ENCODE measurements around the gene MYCBP2. TPM values are rescaled to one million over a fixed set of nuclear protein-coding genes. Genes with fewer than 3 reads are reported as not detected.

Gene MYCBP2
- total RNA-seq, 1 donor from 2014 or later: 91.6 TPM

DNA sequence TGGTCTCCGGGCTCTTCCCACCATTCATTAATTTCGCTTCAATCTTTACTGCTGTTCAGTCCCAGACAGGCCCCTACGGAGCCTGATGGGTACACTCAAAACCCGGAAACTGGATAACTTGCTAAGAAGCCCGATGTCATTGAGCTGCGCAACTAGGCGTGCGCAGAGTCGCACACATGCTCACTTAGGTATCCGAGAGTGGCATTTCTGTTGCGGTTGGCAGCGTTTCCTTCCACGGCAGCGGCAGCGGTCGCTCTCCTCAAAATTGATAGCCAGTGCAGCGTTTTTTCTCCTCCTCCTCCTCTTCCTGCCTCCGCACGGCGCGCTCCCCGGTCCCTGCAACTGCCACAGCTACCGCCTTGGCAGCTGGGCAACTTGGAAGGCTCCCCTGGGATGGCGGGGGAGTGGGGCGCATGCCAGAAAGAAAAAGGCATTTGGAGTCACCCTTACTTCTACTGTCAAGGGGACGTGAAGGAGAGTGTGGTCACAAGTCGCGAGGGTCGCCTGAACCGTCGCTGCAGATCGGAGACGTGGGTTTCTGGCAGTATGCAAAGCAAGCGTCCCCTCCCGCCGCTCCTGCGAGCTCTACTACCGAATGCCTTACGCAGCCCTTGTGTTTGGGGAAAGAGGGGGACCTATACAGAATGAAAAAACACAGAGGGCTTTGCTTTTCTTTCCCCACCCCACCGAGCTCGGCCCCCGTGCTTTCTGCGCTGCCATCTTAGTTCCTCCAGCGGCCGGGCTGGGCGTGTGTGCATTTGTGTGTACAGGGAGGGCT is 2.4 kb upstream of the MYCBP2 start:
- H3K4me3 ChIP-seq: peak overlapping the region; percentile 80
- H3K27me3 ChIP-seq (ENCODE audit: low read depth): no peaks in the 10 kb centered on the region
- no peaks in the 10 kb centered on the region for H3K9me3 ChIP-seq
- peak overlapping the region; percentile 87 for H3K27ac ChIP-seq
- intact Hi-C loops (cut with DNase I): no loop called here
- ATAC-seq (peak; percentile 84 to 88), DNase-seq (peak; percentile 91)
- TF ChIP-seq, protein P1, sequence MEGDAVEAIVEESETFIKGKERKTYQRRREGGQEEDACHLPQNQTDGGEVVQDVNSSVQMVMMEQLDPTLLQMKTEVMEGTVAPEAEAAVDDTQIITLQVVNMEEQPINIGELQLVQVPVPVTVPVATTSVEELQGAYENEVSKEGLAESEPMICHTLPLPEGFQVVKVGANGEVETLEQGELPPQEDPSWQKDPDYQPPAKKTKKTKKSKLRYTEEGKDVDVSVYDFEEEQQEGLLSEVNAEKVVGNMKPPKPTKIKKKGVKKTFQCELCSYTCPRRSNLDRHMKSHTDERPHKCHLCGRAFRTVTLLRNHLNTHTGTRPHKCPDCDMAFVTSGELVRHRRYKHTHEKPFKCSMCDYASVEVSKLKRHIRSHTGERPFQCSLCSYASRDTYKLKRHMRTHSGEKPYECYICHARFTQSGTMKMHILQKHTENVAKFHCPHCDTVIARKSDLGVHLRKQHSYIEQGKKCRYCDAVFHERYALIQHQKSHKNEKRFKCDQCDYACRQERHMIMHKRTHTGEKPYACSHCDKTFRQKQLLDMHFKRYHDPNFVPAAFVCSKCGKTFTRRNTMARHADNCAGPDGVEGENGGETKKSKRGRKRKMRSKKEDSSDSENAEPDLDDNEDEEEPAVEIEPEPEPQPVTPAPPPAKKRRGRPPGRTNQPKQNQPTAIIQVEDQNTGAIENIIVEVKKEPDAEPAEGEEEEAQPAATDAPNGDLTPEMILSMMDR (IDR thresholded peaks at IDR 0.05): no peak
- peaks cover 33% of the 10 kb centered on the region for H3K4me1 ChIP-seq
- H3K36me3 ChIP-seq: no peaks in the 10 kb centered on the region

DNA sequence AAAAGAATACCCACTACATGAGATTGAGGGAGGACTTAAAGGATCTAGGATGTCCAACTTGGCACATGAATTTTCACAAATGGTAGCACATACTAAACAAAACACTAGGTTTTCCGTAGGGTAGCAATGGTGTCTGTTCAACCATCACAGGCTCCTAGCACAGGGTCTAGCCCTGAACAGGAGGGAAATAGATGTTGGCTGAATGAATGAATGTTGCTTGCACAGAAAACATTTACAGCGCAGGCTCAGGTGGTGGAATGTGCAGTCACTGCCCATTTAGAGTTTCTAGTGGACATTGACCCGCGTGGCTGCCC is 1.9 kb upstream of the MYCBP2 start:
- Histone ChIP-seq H3K4me3 (peak overlapping the region; percentile 80), H3K4me1 (peaks cover 38% of the 10 kb centered on the region), H3K27me3 (ENCODE audit: low read depth) (no peaks in the 10 kb centered on the region), H3K9me3 (no peaks in the 10 kb centered on the region), H3K27ac (peak overlapping the region; percentile 87), H3K36me3 (no peaks in the 10 kb centered on the region)
- TF ChIP-seq, protein P1 (IDR thresholded peaks at IDR 0.05): no peak
- intact Hi-C loops (cut with DNase I): no loop called here
- DNase-seq (no peak), ATAC-seq (no peak)

GRCh38 chr13:77325371-77325980 is 1.4 kb downstream of the MYCBP2 start:
- intact Hi-C loops (cut with DNase I): no loop called here
- TF ChIP-seq, protein P1 (IDR thresholded peaks at IDR 0.05): no peak
- Histone ChIP-seq H3K36me3 (no peaks in the 10 kb centered on the region), H3K4me1 (peaks cover 50% of the 10 kb centered on the region), H3K27me3 (ENCODE audit: low read depth) (no peaks in the 10 kb centered on the region), H3K27ac (peak overlapping the region; percentile 90), H3K4me3 (peak overlapping the region; percentile 88), H3K9me3 (no peaks in the 10 kb centered on the region)
- no peak for DNase-seq
- ATAC-seq: no peak

DNA sequence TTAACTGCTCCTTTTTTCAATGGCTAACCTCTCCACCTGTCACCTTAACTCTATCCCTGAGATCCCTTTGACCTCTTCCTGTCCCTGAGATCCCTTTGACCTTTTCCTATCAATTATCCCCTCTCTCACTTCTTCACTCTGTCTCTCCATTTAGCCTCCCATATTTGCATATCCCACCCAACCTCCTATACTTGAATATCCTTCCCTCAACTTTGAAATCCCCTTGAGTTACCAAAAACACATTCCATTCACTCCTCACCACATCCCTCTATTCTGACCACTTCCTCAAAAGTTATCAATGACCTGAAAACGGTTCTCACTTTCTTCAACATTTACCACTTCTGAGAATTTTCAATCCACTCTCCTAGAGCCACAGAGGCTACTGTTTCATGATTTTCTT is 3.0 kb downstream of the MYCBP2 start:
- intact Hi-C loops (cut with DNase I): no loop called here
- Histone ChIP-seq H3K36me3 (no peaks in the 10 kb centered on the region), H3K27ac (no peak overlapping the region), H3K4me1 (peaks cover 53% of the 10 kb centered on the region), H3K9me3 (no peaks in the 10 kb centered on the region), H3K4me3 (peak overlapping the region; percentile 88), H3K27me3 (ENCODE audit: low read depth) (no peaks in the 10 kb centered on the region)
- DNase-seq (no peak), ATAC-seq (no peak)
- TF ChIP-seq, protein P1 (IDR thresholded peaks at IDR 0.05): no peak

DNA sequence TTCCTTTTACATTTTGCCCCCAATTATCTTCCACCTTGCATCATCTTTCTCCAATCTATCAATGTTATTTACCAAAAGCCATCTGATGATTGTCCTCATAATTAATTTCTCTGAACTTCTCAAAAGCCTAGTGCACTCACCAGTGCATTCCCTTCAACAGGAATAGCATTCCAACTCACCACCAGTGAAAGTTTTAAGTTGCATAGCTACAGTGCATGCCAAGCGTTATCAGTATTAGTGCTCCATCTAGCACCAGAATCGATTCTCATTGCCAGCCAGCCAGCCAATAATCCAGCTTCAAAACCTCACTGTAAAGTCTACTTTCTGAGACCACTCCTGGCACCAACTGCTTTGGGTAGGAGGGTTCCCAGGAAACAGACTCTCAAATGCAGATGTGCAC is 7.4 kb downstream of the MYCBP2 start:
- ATAC-seq (no peak), DNase-seq (no peak)
- TF ChIP-seq, protein P1 (IDR thresholded peaks at IDR 0.05): no peak
- intact Hi-C loops (cut with DNase I): no loop called here
- Histone ChIP-seq H3K4me3 (no peak overlapping the region), H3K9me3 (no peaks in the 10 kb centered on the region), H3K4me1 (peaks cover 44% of the 10 kb centered on the region), H3K36me3 (no peaks in the 10 kb centered on the region), H3K27me3 (ENCODE audit: low read depth) (no peaks in the 10 kb centered on the region), H3K27ac (no peak overlapping the region)
